ENCODE measurements around the gene PDLIM3.

DNA sequence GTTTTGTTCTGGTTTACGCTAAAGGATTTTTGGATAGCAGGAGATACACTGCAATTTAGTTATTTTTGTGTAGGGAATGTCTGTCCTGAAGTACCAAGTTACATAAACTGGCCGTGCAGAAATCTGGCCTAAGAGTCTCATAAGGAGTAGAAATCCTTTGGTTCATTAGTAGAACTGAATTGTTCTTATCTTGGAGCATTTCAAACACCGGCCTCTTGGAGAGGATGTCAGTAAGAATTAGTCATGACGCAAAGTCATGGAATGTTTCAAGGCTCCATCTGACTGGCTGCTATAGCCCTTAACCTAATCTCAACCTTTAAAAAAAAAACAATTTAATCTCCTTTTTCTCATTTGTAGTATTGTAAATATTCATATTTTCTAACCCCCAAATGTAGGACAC, 15.2 kb downstream of the PDLIM3 start:
- TF ChIP-seq EZH2 (IDR thresholded peaks at IDR 0.05; ENCODE audit: borderline replicate concordance) (no peak), EZH2phosphoT487 (IDR thresholded peaks at IDR 0.05; ENCODE audit: low read depth, severe bottlenecking, unreplicated experiment) (no peak)
- TF ChIP-seq, protein P1, sequence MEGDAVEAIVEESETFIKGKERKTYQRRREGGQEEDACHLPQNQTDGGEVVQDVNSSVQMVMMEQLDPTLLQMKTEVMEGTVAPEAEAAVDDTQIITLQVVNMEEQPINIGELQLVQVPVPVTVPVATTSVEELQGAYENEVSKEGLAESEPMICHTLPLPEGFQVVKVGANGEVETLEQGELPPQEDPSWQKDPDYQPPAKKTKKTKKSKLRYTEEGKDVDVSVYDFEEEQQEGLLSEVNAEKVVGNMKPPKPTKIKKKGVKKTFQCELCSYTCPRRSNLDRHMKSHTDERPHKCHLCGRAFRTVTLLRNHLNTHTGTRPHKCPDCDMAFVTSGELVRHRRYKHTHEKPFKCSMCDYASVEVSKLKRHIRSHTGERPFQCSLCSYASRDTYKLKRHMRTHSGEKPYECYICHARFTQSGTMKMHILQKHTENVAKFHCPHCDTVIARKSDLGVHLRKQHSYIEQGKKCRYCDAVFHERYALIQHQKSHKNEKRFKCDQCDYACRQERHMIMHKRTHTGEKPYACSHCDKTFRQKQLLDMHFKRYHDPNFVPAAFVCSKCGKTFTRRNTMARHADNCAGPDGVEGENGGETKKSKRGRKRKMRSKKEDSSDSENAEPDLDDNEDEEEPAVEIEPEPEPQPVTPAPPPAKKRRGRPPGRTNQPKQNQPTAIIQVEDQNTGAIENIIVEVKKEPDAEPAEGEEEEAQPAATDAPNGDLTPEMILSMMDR (IDR thresholded peaks at IDR 0.05; ENCODE audit: poor library complexity): no peak

Measured in hepatocyte (in vitro differentiated cells).